Cerebellar nuclear complex (tissue), 1 donor: ENCODE measurements around the gene MT1F.
"Not testable (repeated sequence)": the region's sequence is repeated elsewhere in the genome, so short reads cannot be mapped to it uniquely, and the experiment has no call there.

Source experiments
- DNase-seq, 2 experiments: peaks; one replicate each; lab custom pipeline; 2025; lab: John Stamatoyannopoulos, UW

Gene MT1F

DNA sequence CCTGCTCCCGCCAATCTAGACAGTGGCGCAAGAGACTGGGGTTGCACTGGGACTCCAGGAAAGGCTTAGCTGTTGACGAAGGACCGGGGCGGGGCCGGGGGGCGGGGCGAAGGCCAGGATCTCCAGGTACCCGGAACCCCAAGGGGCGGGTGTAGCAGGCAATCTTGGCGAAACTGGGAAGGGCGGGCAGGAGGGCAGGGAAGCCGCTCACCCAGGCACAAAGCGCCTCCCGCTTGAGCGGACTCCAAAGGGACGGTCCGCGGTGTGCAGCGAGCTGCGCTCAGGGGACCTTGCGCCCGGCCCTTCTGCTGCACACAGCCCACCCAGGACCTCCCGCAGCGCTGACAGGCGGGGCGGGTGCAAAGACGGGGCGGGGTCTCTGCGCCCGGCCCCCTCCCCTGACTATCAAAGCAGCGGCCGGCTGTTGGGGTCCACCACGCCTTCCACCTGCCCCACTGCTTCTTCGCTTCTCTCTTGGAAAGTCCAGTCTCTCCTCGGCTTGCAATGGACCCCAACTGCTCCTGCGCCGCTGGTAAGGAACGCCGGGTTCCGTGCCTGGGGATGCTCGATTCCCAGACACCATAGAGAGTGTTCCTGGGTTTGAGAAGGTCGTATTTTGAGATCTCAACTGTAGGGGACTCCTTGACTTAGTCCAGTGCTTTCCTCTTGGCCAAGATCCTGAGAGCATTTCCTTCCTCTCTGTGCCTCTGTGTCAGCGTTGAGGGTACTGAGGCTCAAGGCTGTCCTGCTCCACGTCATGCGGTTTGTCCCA lies at the start of gene MT1F:
Gene MT1F (plus strand): TSS at position 405 of the 772 bp plus-strand sequence. CDS start 100 bp downstream, at position 505.
- DNase-seq: peak; percentile 43 to 55

DNA sequence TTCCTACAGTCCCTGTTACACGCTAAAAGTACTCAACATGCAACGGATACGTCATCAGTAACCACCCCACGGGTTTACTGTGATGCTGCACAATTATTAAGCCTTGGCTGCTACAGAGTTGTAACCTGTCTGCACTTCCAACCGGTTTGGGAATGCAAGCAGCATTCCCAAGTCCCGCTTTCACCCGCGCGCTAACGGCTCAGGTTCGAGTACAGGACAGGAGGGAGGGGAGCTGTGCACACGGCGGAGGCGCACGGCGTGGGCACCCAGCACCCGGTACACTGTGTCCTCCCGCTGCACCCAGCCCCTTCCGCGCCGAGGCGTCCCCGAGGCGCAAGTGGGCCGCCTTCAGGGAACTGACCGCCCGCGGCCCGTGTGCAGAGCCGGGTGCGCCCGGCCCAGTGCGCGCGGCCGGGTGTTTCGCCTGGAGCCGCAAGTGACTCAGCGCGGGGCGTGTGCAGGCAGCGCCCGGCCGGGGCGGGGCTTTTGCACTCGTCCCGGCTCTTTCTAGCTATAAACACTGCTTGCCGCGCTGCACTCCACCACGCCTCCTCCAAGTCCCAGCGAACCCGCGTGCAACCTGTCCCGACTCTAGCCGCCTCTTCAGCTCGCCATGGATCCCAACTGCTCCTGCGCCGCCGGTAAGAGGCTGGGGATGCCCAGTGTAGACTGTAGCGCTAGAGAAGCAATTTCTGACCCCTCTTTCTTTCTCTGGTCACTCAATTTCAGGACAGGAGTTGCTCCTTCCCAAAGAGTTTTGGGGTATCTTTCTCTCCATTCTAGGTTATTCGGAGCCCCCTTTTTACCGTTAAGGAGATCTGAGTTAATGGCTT lies 49.5 kb upstream of the MT1F start, which contains the start of gene MT2A:
Gene MT2A (plus strand): TSS at position 542 of the 833 bp plus-strand sequence. CDS start 72 bp downstream, at position 614.
- peak; percentile 29 to 78 for DNase-seq

DNA sequence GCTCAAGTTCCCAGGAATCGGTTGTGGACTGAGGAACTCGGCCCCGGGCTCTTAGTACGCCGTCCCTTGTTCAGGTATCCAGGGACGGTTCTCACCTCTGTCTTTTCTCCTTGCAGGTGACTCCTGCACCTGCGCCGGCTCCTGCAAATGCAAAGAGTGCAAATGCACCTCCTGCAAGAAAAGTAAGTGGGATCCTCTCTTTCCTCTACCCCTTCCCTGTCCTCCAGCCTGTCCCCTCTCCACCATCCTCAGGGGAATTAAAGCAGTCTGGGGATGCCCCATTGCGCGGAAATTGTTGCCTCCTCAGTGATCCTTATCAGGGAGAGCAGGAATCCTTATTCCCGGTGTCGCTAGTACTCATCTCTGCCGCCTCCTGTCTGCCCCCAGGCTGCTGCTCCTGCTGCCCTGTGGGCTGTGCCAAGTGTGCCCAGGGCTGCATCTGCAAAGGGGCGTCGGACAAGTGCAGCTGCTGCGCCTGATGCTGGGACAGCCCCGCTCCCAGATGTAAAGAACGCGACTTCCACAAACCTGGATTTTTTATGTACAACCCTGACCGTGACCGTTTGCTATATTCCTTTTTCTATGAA lies 48.8 kb upstream of the MT1F start:
- DNase-seq: no peak

GRCh38 chr16:56609463-56609921 lies 48.3 kb upstream of the MT1F start:
- DNase-seq: no peak

- DNase-seq: no peak
These were observed 47.6 kb upstream of the MT1F start for GRCh38 chr16:56610017-56610608.

GRCh38 chr16:56610609-56611111 lies 47.1 kb upstream of the MT1F start:
- DNase-seq: no peak

- DNase-seq: no peak
These were observed 46.4 kb upstream of the MT1F start for GRCh38 chr16:56611281-56611833.

DNA sequence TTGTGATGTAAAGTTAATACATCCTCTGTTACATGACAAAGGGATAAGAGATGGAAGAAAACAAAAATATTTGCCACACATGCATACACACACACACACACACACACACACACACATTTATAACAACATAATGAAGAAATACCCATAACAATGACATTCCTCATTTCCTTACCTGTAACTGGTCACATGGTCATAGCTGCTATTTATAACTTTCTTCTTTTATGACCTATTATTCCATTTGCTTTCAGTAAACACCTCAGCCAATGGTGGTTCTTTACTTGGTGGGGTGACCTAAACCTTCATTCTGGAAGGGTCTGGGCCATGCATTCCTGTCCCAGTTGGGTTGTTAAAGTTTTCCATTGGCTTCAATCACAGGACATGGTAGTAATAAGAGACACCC lies 44.1 kb upstream of the MT1F start:
- DNase-seq: no peak

DNA sequence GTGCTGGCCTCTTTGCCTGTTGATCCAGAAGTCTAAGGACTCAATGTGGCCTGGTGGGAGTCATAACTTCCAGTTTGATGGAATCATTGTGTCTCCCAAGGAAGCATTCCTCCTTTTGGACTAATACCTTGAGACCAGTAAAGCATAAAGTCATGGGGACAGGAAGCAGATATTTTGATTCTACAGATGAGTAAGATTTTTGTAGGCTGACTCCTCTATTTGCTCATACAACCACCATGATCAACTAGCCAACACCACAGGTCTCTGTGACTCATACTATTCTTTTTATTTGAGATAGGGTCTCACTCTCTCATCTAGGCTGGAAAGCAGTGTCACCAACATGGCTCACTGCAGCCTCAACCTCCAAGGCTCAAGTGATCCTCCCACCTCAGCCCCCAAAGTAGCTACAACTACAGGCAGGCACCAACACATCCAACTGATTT lies 43.2 kb upstream of the MT1F start:
- DNase-seq: no peak

DNA sequence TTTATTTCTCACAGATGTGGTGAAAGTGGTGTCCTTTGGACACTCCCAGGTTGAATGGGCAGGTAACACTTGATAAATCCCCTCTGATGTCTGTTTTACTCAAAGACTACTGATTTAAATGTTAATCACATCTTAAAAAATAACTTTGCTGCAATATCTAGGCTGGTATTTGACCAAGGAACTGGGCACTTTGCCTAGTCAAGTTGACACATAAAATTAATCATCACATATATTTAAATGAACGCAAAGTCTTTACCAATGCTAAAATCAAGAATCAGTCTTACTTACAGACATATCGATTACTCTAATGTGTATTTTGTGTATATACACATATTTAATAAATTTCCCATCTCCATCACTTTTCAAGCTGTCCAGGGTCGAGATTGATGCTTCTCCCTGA lies 42.4 kb upstream of the MT1F start:
- DNase-seq: no peak

- DNase-seq: no peak
These were observed 41.0 kb upstream of the MT1F start for GRCh38 chr16:56616608-56617211.

DNA sequence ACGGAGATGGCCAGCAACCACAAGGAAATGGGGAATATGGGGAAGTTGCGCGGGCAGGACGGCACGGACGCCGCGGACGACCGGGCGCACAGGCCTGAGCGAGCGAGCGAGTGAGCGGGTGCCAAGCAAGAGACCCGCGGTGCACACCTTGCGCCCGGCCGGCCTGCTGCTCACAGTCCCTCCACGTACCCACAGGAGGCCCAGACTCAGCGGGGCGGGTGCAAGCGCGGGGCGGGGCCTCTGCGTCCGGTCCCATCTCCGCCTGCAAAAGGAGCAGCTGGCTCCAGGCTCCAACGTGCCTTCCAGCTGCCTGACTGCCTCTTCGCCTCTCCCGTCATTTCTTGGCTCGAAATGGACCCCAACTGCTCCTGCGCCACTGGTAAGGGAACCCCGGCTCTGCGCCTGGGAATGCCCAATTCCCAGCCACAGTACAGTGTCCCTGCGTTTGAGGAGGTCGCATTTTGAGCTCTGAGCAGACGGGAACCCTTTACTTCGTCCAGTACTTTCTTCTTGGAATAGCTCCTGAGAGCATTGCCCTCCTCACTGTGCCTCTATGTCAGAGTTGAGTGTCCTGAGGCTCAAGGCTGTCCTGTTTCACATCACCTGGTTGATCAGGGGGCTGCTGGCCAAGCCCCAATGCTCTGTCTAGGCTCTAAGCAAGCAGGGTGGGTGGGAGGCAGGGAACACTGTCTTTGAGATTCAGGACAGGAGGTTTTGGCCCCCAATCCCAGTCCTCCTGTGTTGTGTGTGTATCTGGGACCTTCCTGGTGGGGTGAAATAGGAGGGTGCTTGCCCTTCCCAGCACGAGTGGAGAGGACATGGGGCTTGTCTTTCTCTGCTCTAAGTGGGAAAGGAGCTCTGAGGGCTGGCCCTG lies 40.3 kb upstream of the MT1F start:
- DNase-seq: no peak

DNA sequence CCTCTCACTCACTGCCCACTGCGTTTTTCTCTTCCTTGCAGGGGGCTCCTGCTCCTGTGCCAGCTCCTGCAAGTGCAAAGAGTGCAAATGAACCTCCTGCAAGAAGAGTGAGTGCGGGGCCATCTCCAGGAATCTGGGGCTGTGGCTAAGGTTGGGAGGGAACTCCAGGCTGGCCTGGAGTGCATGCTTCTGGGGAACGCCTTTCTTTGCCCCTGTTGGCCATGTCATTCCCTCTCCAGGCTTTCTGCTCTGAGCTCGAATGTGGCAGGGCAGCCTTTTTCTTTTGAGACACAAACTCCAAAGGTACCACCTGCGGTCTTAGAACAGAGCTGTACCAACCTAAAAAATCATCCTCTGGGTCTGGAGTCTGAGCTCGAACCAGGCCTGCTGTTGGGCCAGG lies 39.6 kb upstream of the MT1F start:
- no peak for DNase-seq

DNA sequence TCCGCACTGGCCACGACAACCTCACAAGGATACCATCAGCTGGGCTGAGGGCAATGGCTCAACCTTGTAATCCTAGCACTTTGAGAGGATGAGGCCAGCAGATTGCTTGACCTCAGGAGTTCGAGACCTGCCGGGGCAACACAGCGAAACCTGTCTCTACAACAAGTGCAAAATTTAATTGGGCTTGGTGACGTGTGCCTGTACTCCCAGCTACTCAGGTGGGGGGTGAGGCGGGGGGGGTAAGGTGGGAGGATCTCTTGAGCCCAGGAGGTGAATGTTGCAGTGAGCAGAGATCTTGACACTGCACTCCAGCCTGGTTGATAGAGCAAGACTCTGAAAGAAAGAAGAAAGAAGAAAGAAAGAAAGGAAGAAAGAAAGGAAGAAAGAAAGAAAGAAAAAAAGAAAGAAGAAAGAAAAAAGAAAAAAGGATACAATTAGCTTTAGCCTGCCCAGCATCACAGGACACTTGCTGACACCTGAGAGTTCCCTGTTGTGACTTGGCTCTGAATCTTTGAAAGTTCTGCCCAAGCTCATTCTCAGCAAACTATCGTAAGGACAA lies 37.3 kb upstream of the MT1F start:
- DNase-seq: no peak

- not testable (repeated sequence) for DNase-seq
These were observed 35.9 kb upstream of the MT1F start for GRCh38 chr16:56621665-56622445.

- DNase-seq: not testable (repeated sequence)
These were observed 34.6 kb upstream of the MT1F start for GRCh38 chr16:56623184-56623583.

DNA sequence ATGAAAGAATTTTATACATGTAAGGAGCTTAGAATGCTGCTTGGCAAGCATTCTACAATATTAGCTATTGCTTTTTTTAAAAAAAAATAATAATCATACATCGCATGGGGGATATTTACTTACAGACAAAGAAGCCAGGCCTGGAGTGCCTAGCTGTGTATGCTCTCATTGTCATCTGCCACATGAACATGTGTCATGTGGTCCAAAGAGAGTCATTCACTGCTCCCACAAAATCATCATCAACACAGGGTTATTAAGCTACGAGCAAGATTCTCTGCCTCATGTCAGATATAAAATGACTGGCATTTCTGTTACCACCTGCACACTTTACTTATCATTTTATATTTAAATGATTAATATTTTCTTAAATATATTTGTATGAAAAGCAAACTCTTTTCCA lies 34.1 kb upstream of the MT1F start:
- DNase-seq: no peak

DNA sequence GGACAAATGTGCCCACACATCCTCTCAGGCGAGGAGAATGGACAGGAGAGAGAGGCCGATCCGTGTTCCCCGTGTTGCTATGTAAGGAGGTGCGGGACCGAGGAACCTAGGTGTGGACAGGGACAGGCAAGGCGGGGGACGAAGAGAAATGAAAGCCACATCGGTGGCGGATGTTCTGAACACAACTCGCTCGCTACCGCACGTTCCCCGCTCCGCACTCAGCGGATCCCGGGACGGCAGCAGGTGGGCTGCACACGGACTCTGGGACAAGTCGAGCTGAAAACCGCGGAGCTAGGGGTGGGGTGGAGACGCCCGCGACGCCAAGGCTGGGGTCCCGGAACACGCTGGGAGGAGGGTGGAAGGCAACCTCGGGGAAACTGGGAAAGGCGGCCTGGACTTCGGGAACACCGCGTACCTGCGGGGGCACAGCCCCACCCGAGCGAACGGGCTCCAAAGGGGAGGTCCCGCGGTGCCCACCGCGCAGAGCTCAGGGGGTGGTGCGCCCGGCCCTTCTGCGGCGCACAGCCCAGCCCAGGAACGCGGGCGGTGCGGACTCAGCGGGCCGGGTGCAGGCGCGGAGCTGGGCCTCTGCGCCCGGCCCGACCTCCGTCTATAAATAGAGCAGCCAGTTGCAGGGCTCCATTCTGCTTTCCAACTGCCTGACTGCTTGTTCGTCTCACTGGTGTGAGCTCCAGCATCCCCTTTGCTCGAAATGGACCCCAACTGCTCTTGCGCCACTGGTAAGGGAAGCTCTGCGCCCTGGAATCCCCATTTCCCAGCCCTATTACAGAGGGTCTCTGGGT lies 32.4 kb upstream of the MT1F start, which contains the start of gene MT1E:
Gene MT1E (plus strand): TSS at position 642 of the 803 bp plus-strand sequence. CDS start 71 bp downstream, at position 713.
- DNase-seq: peak in 1 of 2 experiments; percentile 20
